Measurements from ENCODE around the gene CDC42EP5.
A peak's percentile ranks its signal among the peaks of the same experiment; 100 is the strongest.
"Not testable (repeated sequence)": the region's sequence is repeated elsewhere in the genome, so short reads cannot be mapped to it uniquely, and the experiment has no call there.

The CDC42EP5 gene

DNA sequence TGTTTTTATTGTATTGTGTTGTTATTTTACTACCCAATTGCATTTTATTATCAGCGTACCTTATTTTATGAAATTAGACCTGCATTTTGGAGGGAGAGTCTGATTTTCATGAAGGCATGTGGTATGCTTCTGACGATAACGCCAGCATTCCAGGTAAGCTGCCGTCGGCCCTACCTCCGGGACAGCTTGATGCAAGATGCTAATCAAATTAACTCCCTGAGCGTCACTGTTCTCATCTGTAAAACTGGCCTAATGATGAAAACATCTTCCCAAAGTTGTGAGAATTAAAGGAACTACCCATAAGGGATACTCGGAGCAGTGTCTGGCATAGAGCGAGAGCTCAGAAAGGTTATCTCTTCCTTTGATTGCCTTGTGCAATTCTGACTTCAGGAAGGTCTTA is 16.7 kb upstream of the CDC42EP5 start:
- no peak for DNase-seq

- DNase-seq: no peak
Observed at GRCh38 chr19:54489341-54489740, 16.2 kb upstream of the CDC42EP5 start.

DNA sequence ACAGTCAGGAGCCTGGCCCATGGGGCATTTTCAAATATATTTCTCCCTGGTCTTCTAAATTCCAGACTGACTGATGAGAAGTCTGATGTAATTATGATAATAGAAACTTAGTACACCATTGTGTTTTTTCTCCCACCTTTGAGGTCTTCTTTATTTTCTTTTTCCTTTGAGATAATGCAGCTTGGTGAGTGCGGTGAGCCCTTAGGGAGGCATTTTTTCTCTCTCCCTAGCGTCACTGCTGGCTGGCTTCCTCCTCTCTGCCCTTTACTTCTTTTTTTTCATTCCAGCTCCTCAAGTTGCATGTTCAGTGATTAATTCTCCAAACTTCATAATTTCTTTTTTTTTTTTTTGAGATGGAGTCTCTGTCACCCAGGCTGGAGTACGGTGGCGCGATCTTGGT is 12.8 kb upstream of the CDC42EP5 start:
- DNase-seq: no peak

- DNase-seq: no peak
Observed at GRCh38 chr19:54484451-54484850, 11.4 kb upstream of the CDC42EP5 start.

GRCh38 chr19:54482889-54483288 is 9.8 kb upstream of the CDC42EP5 start:
- no peak for DNase-seq

DNA sequence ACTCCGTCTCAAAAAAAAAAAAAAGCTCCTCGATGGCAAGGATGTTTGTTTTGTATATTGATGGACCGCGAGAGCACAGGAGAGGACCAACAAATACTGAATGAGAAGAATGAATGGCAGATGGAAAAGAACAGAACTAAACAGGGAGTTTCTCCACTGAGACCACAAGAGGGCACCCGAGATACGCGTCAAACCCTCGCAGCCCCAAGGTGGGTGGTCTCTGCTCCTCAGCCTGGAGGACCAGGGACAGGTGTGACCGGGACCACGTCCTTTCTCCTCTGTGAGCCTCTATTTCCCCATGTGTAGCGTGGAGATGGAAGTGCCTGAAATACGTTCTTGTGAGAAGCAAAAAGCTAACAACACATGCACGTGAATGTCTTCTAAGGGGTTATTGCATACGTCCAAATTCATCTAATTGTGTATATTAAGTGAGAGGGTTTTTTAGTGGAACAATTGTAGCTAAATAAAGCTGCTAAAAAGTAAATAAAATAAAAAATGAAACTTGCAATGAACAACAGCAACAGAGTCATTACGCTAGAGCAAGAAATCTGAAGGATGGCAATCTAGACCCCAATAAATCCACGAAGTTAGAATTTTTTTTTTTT is 8.3 kb upstream of the CDC42EP5 start:
- peak in 11 of 56 donors; percentile 1 to 32 (median 16) for DNase-seq

DNA sequence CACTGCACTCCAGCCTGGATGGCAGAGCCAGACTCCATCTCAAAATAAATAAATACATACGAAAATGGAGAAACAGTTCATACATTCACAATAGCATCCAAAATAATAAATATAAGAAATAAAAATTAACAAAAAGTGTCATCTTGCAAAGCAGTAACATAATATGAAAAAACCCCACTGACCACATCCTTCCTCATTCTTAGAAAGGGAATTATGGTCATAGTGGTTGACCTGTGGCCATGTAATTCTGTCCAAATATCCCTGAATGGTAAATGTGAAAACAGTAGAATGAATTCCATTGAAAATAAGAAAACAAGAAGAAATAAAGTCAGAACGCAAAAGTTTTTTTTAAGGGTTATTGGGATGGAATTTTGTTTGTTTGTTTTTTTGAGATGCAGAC is 7.0 kb upstream of the CDC42EP5 start:
- no peak for DNase-seq

GRCh38 chr19:54478677-54479266 is 5.7 kb upstream of the CDC42EP5 start:
- peak in 2 of 56 donors; percentile 3 to 30 for DNase-seq

GRCh38 chr19:54477650-54478049 is 4.6 kb upstream of the CDC42EP5 start:
- DNase-seq: no peak

- DNase-seq: no peak
Observed at GRCh38 chr19:54475706-54476105, 2.6 kb upstream of the CDC42EP5 start.

GRCh38 chr19:54473892-54474372 is 836 bp upstream of the CDC42EP5 start:
- no peak for DNase-seq

DNA sequence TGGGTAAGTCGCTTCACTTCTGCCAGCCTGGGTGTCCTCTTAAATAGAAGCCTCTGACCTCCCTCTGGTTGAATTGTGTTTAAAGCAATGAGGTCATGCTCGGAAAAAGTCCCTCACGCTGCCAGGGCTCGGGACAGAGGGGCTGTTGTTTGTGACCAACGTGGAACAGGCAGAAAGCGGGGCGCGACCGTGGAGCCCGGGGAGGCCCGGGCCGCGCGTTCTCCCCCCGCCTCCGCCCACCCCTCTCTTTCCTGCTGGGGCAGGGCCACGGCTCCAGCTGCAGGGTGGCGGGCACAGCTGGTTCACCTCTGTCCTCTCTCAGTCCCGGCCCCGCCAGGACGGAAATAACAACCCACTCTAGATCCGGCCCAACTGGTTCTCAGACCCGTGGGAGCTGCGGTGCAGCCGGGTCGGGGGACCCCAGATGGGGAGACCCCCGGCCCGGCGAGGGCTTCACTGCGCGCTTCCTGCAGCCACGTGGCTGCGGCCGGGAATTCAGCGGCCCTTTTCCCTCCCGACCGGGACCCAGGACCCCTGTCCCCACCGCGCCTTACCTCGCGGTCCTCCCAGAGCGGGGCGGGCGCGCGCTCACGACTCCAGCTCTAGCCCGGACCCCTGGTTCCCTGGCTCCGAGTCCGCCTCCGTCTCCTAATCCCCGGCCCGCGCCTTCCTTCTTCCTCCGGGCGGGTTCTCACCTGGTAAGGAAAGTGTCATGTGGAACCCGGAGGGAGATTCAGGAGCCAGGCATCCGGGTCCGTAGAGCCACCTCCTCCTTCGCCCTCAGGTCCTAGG is 1.9 kb downstream of the CDC42EP5 start:
- peak in 29 of 56 donors; percentile 4 to 78 (median 41) for DNase-seq

DNA sequence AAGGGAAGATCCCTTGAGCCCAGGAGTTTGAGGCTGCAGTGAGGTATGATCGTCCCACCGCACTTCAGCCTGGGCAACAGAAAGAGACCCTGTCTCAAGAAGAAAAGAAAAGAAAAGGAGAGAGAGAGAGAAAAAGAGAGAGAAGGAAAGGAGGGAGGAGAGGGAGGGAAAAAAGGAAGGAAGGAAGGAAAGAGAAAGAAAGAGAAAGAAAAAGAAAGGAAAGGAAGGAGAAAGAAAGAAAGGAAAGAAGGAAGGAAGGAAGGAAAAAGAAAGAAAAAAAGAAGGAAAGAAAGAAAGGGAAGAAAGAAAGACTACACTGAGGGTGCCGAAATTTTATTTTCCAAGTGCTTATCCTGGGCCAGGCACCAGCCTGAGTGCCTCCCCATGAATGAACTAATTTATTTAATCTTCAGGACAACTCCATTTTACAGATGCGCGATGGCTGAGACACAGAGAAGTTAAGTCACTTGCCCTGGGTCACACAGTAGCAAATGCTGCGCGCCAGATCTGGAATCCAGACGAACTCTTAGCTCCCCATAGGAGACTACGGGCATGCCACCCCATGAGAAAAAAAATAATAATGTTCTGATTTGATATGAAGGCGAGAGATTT is 2.7 kb downstream of the CDC42EP5 start:
- no peak for DNase-seq

GRCh38 chr19:54469496-54469934 is 3.6 kb downstream of the CDC42EP5 start:
- no peak for DNase-seq

DNA sequence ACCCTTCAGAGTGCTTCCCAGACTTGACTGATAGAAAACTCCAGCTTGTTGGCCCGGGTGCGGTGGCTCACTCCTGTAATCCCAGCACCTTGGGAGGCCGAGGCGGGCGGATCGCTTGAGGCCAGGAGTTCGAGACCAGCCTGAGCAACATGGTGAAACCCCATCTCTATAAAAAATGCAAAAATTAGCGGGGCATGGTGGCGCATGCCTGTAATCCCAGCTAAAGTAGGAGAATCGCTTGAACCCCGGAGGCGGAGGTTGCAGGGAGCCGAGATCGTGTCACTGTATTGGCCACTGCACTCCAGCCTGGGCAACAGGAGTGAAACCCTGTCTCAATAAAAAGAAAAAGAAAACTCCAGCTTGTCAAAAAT is 7.0 kb downstream of the CDC42EP5 start:
- DNase-seq: not testable (repeated sequence)

- no peak for DNase-seq
Observed at GRCh38 chr19:54465426-54466109, 7.5 kb downstream of the CDC42EP5 start.

DNA sequence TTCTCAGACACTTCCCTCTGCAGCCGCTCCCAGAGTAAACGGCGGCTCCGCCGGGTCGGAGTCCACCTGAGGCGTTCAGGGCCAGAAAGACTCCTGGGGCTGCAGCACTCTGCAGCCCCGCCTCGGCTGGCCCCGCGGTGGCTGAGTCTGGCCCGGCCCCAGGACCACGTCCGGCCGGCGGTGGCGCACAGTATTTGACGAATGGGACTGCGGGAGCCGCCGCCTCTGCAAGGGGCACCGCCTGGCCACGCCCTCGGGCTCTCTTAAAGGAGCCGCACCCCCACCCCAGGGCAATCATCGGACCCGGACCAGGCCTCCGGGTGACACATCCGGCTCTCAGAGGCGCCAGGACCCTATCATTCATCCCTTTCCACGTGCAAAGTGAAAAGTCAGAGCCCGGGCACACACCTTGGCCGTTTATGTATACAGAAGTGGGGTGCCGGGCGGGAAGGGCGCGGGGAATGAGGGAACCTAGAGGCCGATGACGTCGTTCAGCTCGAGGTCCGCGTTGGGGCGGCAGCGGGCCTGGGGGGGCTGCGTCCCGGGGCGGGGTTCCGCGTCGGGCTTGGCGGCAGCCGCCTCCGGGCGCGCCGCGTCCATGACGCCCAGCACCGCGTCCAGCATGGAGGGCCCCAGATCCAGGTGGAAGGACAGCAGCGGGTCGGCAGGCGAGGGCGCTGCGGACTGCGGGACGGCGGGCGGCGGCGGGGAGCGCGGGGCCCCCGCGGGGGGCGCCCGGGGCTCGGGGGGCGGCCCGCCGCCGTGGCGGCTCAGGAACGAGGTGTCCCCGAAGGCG is 8.3 kb downstream of the CDC42EP5 start:
- peak in 54 of 56 donors; percentile 33 to 89 (median 74) for DNase-seq

- peak in 48 of 56 donors; percentile 41 to 94 (median 77) for DNase-seq
Observed at GRCh38 chr19:54464044-54464629, 9.0 kb downstream of the CDC42EP5 start.

DNA sequence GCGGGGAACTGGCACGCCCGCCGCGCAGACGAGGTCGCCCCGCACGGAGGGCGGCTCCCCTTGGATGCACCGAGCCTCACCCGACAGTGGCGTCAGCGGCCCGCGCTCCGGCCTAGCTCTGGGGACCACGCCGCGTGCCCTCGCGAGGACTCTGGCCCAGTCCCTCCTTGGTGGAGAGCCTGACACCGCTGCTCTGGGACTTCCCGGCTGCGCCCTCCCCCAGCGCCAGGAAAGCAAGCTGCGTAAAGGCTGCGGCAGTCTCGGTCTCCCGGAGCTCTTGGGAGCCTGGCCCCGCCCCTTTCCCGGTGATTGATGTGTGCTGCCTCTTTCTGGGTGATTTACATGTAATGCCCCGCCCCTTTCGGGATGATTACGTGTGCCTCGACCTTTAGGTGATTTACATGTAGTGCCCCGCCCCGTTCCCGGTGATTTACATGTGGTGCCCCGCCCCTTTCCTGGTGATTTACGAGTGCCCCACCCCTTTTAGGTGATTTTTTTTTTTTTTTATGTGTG is 9.5 kb downstream of the CDC42EP5 start, which contains the start of gene LENG9:
LENG9 (minus strand) TSS at position 248 of the 513 bp plus-strand sequence. CDS start 252 bp downstream, outside the sequence.
- peak in 55 of 56 donors; percentile 46 to 98 (median 90) for DNase-seq

Data from amygdala (tissue), 56 donors.